SK-N-MC (cell line): Measurements from ENCODE around the gene ZNF205.

Source experiments
- DNase-seq: peaks from one replicate; pipeline ENCODE4 v3.0.0-alpha.2; 2011; ENCODE audit warnings: low read depth, low spot score
- H3K27ac ChIP-seq: fragments of 200-600 bp; sonication (generic); 2 replicates; pipeline ENCODE4 v1.5.1; 2016; ENCODE audit warnings: mixed run types
- H3K36me3 ChIP-seq: fragments of 200-600 bp; sonication (generic); 2 replicates; pipeline ENCODE4 v1.6.1; 2017; ENCODE audit warnings: antibody characterized with exemption, low read length, mixed read lengths; ENCODE audit not compliant: insufficient read depth
- H3K4me3 ChIP-seq: fragments of 200-600 bp; sonication (generic); 2 replicates; pipeline ENCODE4 v1.5.1; 2016
- H3K9ac ChIP-seq: fragments of 200-600 bp; sonication (generic); 2 replicates; pipeline ENCODE4 v1.8.0; 2017; ENCODE audit warnings: mixed run types, mixed read lengths; ENCODE audit not compliant: insufficient read length
- H3K9me3 ChIP-seq: fragments of 200-600 bp; sonication (generic); 2 replicates; pipeline ENCODE4 v1.6.1; 2017; ENCODE audit warnings: low read depth, mild to moderate bottlenecking, antibody characterized with exemption, low read length, moderate library complexity, mixed read lengths
- EZH2 ChIP-seq: fragments of 200-600 bp; sonication (generic); IDR thresholded peaks from one replicate; pipeline ENCODE4 v1.6.1; 2017; ENCODE audit warnings: antibody characterized with exemption
- FOXP2 ChIP-seq: optimal IDR thresholded peaks from 2 replicates; pipeline ENCODE3; 2011; ENCODE audit warnings: mild to moderate bottlenecking, moderate library complexity; ENCODE audit not compliant: insufficient read depth; ENCODE audit errors: extremely low read length, control extremely low read depth
- POLR2AphosphoS5 ChIP-seq: IDR thresholded peaks from 2 replicates; pipeline ENCODE4 v1.6.1; 2012; ENCODE audit warnings: mild to moderate bottlenecking, low read depth, low read length, borderline replicate concordance

The ZNF205 gene

DNA sequence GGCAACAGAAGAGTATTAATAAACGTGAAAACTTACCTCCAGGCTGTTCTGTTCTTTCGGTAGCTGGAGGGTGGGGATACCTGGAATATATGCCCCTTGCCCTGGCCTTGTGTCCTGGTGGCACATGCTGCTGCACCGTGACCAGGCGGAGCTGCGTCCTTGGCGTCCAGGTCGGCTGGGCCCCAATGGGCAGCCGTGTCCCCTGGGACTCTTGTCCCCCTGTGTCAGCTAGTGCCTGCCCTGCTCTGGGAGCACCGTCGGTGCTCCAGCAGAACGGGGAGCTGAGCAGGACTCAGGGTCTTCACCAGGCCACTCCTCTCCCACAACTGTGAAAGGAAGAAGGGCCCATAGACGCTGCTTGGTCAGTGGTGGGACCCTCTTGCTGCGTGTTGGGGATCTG, 30.4 kb downstream of the ZNF205 start:
- TF ChIP-seq POLR2AphosphoS5 (no peak), EZH2 (no peak), FOXP2 (no peak)
- Histone ChIP-seq H3K27ac (no peak overlapping the region), H3K9ac (no peak overlapping the region), H3K4me3 (no peak overlapping the region), H3K36me3 (no peaks in the 10 kb centered on the region), H3K9me3 (no peaks in the 10 kb centered on the region)
- no peak for DNase-seq

DNA sequence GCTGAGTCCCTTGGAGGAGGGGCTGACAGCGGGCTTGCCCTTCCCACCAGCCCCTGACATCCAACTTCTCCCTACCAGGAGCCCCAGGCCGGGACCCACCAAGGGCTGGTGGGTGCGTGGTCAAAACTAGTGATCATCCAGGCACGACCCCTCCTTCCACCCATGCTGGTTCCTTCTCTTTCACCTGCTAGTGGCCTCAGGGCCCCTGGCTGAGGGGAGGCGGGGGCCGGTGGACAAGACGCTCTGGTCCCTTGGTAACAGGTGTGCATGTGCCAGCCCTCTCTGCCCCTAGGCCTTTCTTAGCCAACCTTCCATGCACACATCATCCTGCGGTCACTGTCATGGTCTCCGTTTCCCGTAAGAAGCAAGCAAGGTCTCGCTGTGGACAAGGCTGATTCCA, 30.8 kb downstream of the ZNF205 start:
- DNase-seq: no peak
- Histone ChIP-seq H3K9me3 (no peaks in the 10 kb centered on the region), H3K4me3 (no peak overlapping the region), H3K36me3 (no peaks in the 10 kb centered on the region), H3K27ac (no peak overlapping the region), H3K9ac (no peak overlapping the region)
- no peak for TF ChIP-seq POLR2AphosphoS5
- TF ChIP-seq FOXP2: no peak
- TF ChIP-seq EZH2: no peak

GRCh38 chr16:3143598-3144320, 31.4 kb downstream of the ZNF205 start:
- no peak for TF ChIP-seq EZH2
- no peak for TF ChIP-seq POLR2AphosphoS5
- TF ChIP-seq FOXP2: no peak
- Histone ChIP-seq H3K36me3 (no peaks in the 10 kb centered on the region), H3K9ac (no peak overlapping the region), H3K4me3 (no peak overlapping the region), H3K9me3 (no peaks in the 10 kb centered on the region), H3K27ac (no peak overlapping the region)
- DNase-seq: no peak

DNA sequence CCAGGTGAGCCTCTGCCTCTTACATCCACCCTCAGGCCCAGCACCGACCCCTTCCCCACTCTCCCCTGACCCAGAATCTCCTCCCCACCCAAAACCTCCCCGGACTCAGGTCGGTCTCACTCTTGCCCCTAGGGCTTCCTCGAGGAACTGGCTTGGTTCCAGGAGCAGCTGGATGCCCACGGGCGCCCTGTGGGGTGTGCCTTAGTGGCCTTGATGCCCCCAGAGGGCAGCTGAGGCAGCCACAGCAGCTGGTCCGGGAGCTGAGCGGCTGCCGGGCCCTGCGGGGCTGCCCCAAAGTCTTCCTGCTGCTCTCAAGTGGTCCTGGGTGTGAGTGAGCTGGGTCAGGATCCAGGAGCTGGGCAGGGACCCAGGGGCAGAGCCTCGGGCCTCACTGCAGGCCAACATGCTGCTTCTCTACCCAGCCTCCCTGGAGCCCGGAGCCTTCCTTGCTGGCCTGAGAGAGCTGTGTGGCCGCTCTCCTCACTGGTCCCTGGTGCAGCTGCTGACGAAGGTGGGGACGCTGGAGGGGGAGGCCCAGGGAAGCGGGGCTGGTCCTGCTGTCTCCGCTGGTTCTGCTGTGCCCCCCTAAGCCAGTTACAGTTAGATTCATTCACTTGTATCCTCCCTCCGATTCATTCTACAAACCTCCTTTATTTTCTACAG, 32.1 kb downstream of the ZNF205 start:
- no peak for DNase-seq
- Histone ChIP-seq H3K9me3 (no peaks in the 10 kb centered on the region), H3K9ac (no peak overlapping the region), H3K27ac (no peak overlapping the region), H3K4me3 (no peak overlapping the region), H3K36me3 (no peaks in the 10 kb centered on the region)
- no peak for TF ChIP-seq EZH2
- TF ChIP-seq POLR2AphosphoS5: no peak
- no peak for TF ChIP-seq FOXP2

DNA sequence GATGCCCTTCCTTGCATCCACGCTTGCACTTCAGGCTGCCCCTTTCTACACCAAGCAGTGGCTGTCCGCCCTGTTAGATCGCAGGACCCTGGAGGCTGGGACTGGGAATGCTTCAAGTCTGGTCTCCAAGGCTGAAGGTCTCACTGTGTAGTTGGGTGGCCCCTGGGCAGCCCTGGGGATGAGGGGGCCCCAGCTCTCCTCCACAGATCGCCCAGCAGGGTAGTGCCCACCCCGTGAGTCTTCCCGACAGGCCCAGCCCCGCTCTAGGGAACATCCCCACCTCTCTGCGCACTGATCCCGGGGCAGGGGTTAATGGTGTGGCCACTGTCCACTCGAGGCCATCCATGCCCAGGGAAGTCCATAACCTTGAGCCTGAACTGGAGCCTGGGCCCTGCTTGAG, 32.8 kb downstream of the ZNF205 start:
- H3K27ac ChIP-seq: no peak overlapping the region
- H3K9ac ChIP-seq: no peak overlapping the region
- no peak for TF ChIP-seq EZH2
- TF ChIP-seq POLR2AphosphoS5: no peak
- TF ChIP-seq FOXP2: no peak
- DNase-seq: no peak
- no peak overlapping the region for H3K4me3 ChIP-seq
- H3K9me3 ChIP-seq: no peaks in the 10 kb centered on the region
- H3K36me3 ChIP-seq: no peaks in the 10 kb centered on the region

DNA sequence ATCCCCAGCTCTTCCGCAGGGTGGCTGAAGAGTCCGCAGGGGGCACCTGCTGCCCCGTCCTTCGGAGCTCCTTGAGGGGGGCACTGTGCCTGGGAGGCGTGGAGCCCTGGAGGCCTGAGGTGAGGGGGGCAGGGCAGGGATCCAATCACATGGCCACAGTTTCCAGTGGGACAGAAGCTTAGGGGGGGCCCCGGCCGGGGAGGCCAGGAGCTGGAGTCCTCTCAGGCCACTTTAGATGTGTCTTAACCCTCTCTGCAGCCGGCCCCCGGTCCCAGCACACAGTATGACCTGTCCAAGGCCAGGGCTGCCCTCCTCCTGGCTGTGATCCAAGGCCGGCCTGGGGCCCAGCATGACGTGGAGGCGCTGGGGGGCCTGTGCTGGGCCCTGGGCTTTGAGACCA, 33.3 kb downstream of the ZNF205 start:
- no peak for DNase-seq
- Histone ChIP-seq H3K4me3 (no peak overlapping the region), H3K9ac (no peak overlapping the region), H3K27ac (no peak overlapping the region), H3K36me3 (no peaks in the 10 kb centered on the region), H3K9me3 (no peaks in the 10 kb centered on the region)
- TF ChIP-seq POLR2AphosphoS5 (no peak), FOXP2 (no peak)

- TF ChIP-seq FOXP2: no peak
These were observed 34.8 kb downstream of the ZNF205 start for GRCh38 chr16:3147046-3147756.

DNA sequence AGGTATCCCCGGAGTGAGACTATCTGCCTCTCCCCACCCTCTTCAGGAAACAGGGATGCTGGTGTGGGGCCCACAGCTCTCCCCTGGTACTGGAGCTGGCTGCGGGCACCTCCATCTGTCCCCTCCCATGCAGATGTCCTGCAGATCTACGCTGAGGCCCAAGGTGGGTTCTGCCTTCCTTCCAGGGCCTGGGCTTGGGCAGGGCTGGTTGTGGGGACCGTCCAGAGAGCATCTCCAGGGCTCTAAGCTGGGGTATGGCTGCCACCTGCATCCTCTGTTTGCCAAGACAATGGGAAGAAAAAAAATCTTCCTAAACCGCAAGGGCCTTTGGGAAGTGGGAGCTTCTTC, 35.3 kb downstream of the ZNF205 start:
- no peaks in the 10 kb centered on the region for H3K9me3 ChIP-seq
- no peak overlapping the region for H3K9ac ChIP-seq
- TF ChIP-seq FOXP2 (no peak), POLR2AphosphoS5 (no peak), EZH2 (no peak)
- no peak for DNase-seq
- H3K36me3 ChIP-seq: no peaks in the 10 kb centered on the region
- H3K4me3 ChIP-seq: no peak overlapping the region
- no peak overlapping the region for H3K27ac ChIP-seq

More at GRCh38 chr16:3147046-3147756, 34.8 kb downstream of the ZNF205 start:
- Histone ChIP-seq H3K4me3 (no peak overlapping the region), H3K9ac (no peak overlapping the region), H3K36me3 (no peaks in the 10 kb centered on the region), H3K9me3 (no peaks in the 10 kb centered on the region), H3K27ac (no peak overlapping the region)
- no peak for DNase-seq
